SK-N-SH (cell line): ENCODE data around the gene PCDHA13.

Experiments
- CHD2 ChIP-seq: fragments of 150-350 bp; IDR thresholded peaks from 2 replicates; pipeline ENCODE4 v1.6.1; 2018; ENCODE audit warnings: low read length; ENCODE audit not compliant: partially characterized antibody
- CTCF ChIP-seq: fragments of 200-600 bp; sonication (generic); IDR thresholded peaks from 2 replicates; pipeline ENCODE4 v1.6.1; 2017; ENCODE audit warnings: antibody characterized with exemption, mild to moderate bottlenecking, moderate library complexity
- EP300 ChIP-seq, 2 experiments: IDR thresholded peaks; 2 replicates each; pipeline versions ENCODE4 v1.4.0 to v1.6.1; 2012; ENCODE audit warnings: borderline replicate concordance in 1 of 2, low read depth in 1 of 2, low read length in 1 of 2
- EZH2phosphoT487 ChIP-seq: fragments of 200-600 bp; sonication (generic); IDR thresholded peaks from 2 replicates; pipeline ENCODE4 v1.6.1; 2017; ENCODE audit warnings: low read depth, mixed run types, mild to moderate bottlenecking, antibody characterized with exemption, moderate library complexity, borderline replicate concordance
- GABPA ChIP-seq: IDR thresholded peaks from 2 replicates; pipeline ENCODE4 v1.4.0; 2012; ENCODE audit warnings: low read depth, mild to moderate bottlenecking
- IRF3 ChIP-seq: fragments of 150-350 bp; IDR thresholded peaks from 2 replicates; pipeline ENCODE4 v1.6.1; 2016; ENCODE audit warnings: mild to moderate bottlenecking, low read depth, low read length
- MXI1 ChIP-seq: IDR thresholded peaks from 2 replicates; pipeline ENCODE4 v1.6.1; 2012; ENCODE audit warnings: mild to moderate bottlenecking, low read depth, low read length, improper control_type of control experiment
- POLR2AphosphoS5 ChIP-seq: IDR thresholded peaks from 2 replicates; pipeline ENCODE4 v1.6.1; 2012; ENCODE audit warnings: low read depth, low read length
- RXRA ChIP-seq: IDR thresholded peaks from 2 replicates; pipeline ENCODE4 v1.4.0; 2012; ENCODE audit warnings: low read depth, mild to moderate bottlenecking, borderline replicate concordance
- USF2 ChIP-seq: fragments of 150-350 bp; IDR thresholded peaks from 2 replicates; pipeline ENCODE4 v1.6.1; 2017; ENCODE audit warnings: antibody characterized with exemption, low read length, low read depth, borderline replicate concordance

- TF ChIP-seq EZH2phosphoT487 = no peak
- TF ChIP-seq CTCF = no peak
- TF ChIP-seq POLR2AphosphoS5 = no peak
- TF ChIP-seq IRF3 = no peak
- no peak for TF ChIP-seq RXRA
- TF ChIP-seq GABPA = no peak
- no peak for TF ChIP-seq CHD2
- TF ChIP-seq MXI1 = no peak
- no peak for TF ChIP-seq EP300 (IDR thresholded peaks at IDR 0.05; ENCODE audit: borderline replicate concordance in 1 of 2, low read depth in 1 of 2, low read length in 1 of 2)
- TF ChIP-seq USF2 = no peak
These were observed 4.7 kb upstream of the PCDHA13 start for GRCh38 chr5:140877262-140877581.
